GM12892 (cell line): ENCODE results near the gene CCR7.

Experiments
- POLR2A ChIP-seq: IDR thresholded peaks from 2 replicates; pipeline ENCODE4 v1.6.1; 2011; ENCODE audit warnings: low read depth, low read length, control low read depth
- POLR2AphosphoS5 ChIP-seq: IDR thresholded peaks from 2 replicates; pipeline ENCODE4 v1.6.1; 2011; ENCODE audit warnings: low read depth, low read length, control low read depth

- TF ChIP-seq POLR2A (no peak; the same call in 1 of the 2 replicates), POLR2AphosphoS5 (no peak)
Measured at GRCh38 chr17:40548982-40549685, 16.1 kb downstream of the CCR7 start.
